Erythroblast (primary cell): ENCODE data around the gene OS9.

Experiments used
- GATA1 ChIP-seq: IDR thresholded peaks from 2 replicates; pipeline ENCODE4 v1.6.1; 2011; ENCODE audit warnings: low read depth, mild to moderate bottlenecking, control low read depth, low read length, moderate library complexity
- POLR2A ChIP-seq: IDR thresholded peaks from 2 replicates; pipeline ENCODE4 v1.6.1; 2011; ENCODE audit warnings: mild to moderate bottlenecking, low read length

GRCh38 chr12:57718641-57719528, 25.0 kb downstream of the OS9 start:
- TF ChIP-seq POLR2A (no peak), GATA1 (no peak)
